Breast epithelium (tissue), 3 donors: Measurements from ENCODE around the gene SCYL2.

Experiments
- CTCF ChIP-seq, 3 donors: fragments of 450-650 bp; IDR thresholded peaks; one replicate each; pipeline ENCODE4 v1.5.1; 2016 to 2017; ENCODE audit warnings: antibody characterized with exemption in 3 of 3, mild to moderate bottlenecking in 3 of 3, moderate library complexity in 3 of 3
- POLR2A ChIP-seq: fragments of 450-650 bp; IDR thresholded peaks from one replicate; pipeline ENCODE4 v1.6.1; 2016; ENCODE audit warnings: antibody characterized with exemption, mild to moderate bottlenecking, moderate library complexity

GRCh38 chr12:100360450-100360849 lies 93.5 kb downstream of the SCYL2 start:
- TF ChIP-seq CTCF (IDR thresholded peaks at IDR 0.05) (no peak), POLR2A (no peak)
